Choroid plexus epithelial cell (primary cell): Measurements from ENCODE around the gene GAP43.
"Not testable (repeated sequence)": the region's sequence is repeated elsewhere in the genome, so short reads cannot be mapped to it uniquely, and the experiment has no call there.

Source experiments
- DNase-seq: peaks from one replicate; pipeline ENCODE4 v3.0.0-alpha.2; 2010; ENCODE audit warnings: low read depth
- H3K4me3 ChIP-seq: 2 replicates; pipeline ENCODE4 v1.5.1; 2011; ENCODE audit warnings: low read depth, mild to moderate bottlenecking, control low read depth, low read length, moderate library complexity
- CTCF ChIP-seq: conservative IDR thresholded peaks from 2 replicates; pipeline ENCODE4 v1.5.1; 2011; ENCODE audit warnings: low read depth, mild to moderate bottlenecking, control low read depth, inconsistent platforms, low read length, moderate library complexity

Gene GAP43

GRCh38 chr3:115712871-115713270 is 89.6 kb downstream of the GAP43 start:
- no peak for TF ChIP-seq CTCF
- H3K4me3 ChIP-seq, result no peak overlapping the region
- DNase-seq, result no peak

- no peak for TF ChIP-seq CTCF
- DNase-seq, result no peak
- no peak overlapping the region for H3K4me3 ChIP-seq
These were observed 90.0 kb downstream of the GAP43 start for GRCh38 chr3:115713284-115713683.

GRCh38 chr3:115715241-115715745 is 92.0 kb downstream of the GAP43 start:
- no peak for TF ChIP-seq CTCF
- H3K4me3 ChIP-seq, result no peak overlapping the region
- no peak for DNase-seq

- TF ChIP-seq CTCF, result no peak
- DNase-seq, result no peak
- no peak overlapping the region for H3K4me3 ChIP-seq
These were observed 97.7 kb downstream of the GAP43 start for GRCh38 chr3:115720983-115721382.

GRCh38 chr3:115725800-115726199 is 102.5 kb downstream of the GAP43 start:
- H3K4me3 ChIP-seq, result no peak overlapping the region
- DNase-seq, result no peak
- TF ChIP-seq CTCF, result no peak

- no peak for TF ChIP-seq CTCF
- DNase-seq, result no peak
- no peak overlapping the region for H3K4me3 ChIP-seq
These were observed 103.8 kb downstream of the GAP43 start for GRCh38 chr3:115727135-115727534.

- DNase-seq, result no peak
These were observed 104.7 kb downstream of the GAP43 start for GRCh38 chr3:115728013-115728412.

GRCh38 chr3:115736341-115736740 is 113.0 kb downstream of the GAP43 start:
- not testable (repeated sequence) for DNase-seq, H3K4me3 ChIP-seq

More at GRCh38 chr3:115728013-115728412, 104.7 kb downstream of the GAP43 start:
- TF ChIP-seq CTCF, result no peak
- no peak overlapping the region for H3K4me3 ChIP-seq
